Ovary (tissue), 3 donors: Measurements from ENCODE around the gene LSM11.
"Not testable (repeated sequence)": the region's sequence is repeated elsewhere in the genome, so short reads cannot be mapped to it uniquely, and the experiment has no call there.

Experiments
- POLR2A ChIP-seq: fragments of 450-650 bp; IDR thresholded peaks from one replicate; pipeline ENCODE4 v1.6.1; 2017; ENCODE audit warnings: antibody characterized with exemption, mild to moderate bottlenecking, moderate library complexity
- TF ChIP-seq, protein P1 (sequence below), 3 donors: fragments of 450-650 bp in 2 of 3; fragments of 200-600 bp in 1 of 3; IDR thresholded peaks; one replicate each; pipeline versions ENCODE4 v1.5.1 to v1.8.0; 2016 to 2022; ENCODE audit warnings: antibody characterized with exemption in 3 of 3, mild to moderate bottlenecking in 1 of 3
- donor health status: DM: no; HTN: no; CAD: no.

DNA sequence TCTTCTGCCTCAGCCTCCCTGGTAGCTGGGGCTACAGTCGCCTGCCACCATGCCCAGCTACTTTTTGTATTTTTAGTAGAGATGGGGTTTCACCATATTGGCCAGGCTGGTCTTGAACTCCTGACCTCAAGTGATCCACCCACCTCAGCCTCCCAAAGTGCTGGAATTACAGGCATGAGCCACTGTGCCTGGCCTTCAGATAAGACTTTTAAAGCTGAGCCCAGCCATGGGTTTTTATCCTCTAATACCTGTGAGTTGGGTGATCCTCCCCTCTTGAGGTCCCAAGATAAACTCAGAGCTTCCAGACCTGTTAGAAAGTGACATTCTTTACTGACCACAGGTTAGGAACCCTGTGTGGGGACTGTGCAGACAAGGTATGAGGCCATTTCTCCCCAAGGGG is 15.7 kb upstream of the LSM11 start:
- TF ChIP-seq, protein P1, sequence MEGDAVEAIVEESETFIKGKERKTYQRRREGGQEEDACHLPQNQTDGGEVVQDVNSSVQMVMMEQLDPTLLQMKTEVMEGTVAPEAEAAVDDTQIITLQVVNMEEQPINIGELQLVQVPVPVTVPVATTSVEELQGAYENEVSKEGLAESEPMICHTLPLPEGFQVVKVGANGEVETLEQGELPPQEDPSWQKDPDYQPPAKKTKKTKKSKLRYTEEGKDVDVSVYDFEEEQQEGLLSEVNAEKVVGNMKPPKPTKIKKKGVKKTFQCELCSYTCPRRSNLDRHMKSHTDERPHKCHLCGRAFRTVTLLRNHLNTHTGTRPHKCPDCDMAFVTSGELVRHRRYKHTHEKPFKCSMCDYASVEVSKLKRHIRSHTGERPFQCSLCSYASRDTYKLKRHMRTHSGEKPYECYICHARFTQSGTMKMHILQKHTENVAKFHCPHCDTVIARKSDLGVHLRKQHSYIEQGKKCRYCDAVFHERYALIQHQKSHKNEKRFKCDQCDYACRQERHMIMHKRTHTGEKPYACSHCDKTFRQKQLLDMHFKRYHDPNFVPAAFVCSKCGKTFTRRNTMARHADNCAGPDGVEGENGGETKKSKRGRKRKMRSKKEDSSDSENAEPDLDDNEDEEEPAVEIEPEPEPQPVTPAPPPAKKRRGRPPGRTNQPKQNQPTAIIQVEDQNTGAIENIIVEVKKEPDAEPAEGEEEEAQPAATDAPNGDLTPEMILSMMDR (IDR thresholded peaks at IDR 0.05) = not testable (repeated sequence)
- not testable (repeated sequence) for TF ChIP-seq POLR2A
